Thoracic aorta (tissue), 2 donors: Measurements from ENCODE around the gene CCDC6. TPM values are rescaled to one million over a fixed set of nuclear protein-coding genes. Genes with fewer than 3 reads are reported as not detected.
A peak's percentile ranks its signal among the peaks of the same experiment; 100 is the strongest.

Source experiments
- ATAC-seq: fragments of 150-250 bp; one replicate; pipeline ENCODE4 v1.8.0; 2017; ENCODE audit warnings: low read depth; ENCODE audit not compliant: insufficient number of reproducible peaks, low FRiP score
- DNase-seq: peaks from one replicate; pipeline ENCODE4 v3.0.0-alpha.2; 2020; ENCODE audit warnings: low spot score
- H3K27ac ChIP-seq, 2 donors: fragments of 200-600 bp; sonication (generic); 1 replicate in 1 of 2; 2 replicates in 1 of 2; pipeline ENCODE4 v1.5.1; 2016; ENCODE audit warnings: mild to moderate bottlenecking in 2 of 2, moderate library complexity in 2 of 2
- H3K27me3 ChIP-seq: fragments of 200-600 bp; sonication (generic); replicated peaks from 2 replicates; pipeline ENCODE4 v1.6.0; 2016; ENCODE audit warnings: mild to moderate bottlenecking; ENCODE audit not compliant: insufficient read depth
- H3K36me3 ChIP-seq: fragments of 200-600 bp; sonication (generic); one replicate; pipeline ENCODE4 v1.5.1; 2016
- H3K4me1 ChIP-seq, 2 donors: fragments of 200-600 bp; sonication (generic); 1 replicate in 1 of 2; 2 replicates in 1 of 2; pipeline versions ENCODE4 v1.5.1 to v1.6.0; 2016; ENCODE audit warnings: low read depth in 2 of 2, mild to moderate bottlenecking in 1 of 2; ENCODE audit not compliant: control insufficient read depth in 1 of 2
- H3K4me3 ChIP-seq: fragments of 200-600 bp; sonication (generic); 2 replicates; pipeline ENCODE4 v1.5.1; 2016; ENCODE audit warnings: mild to moderate bottlenecking
- H3K9me3 ChIP-seq: fragments of 200-600 bp; sonication (generic); 2 replicates; pipeline ENCODE4 v1.5.1; 2016
- CTCF ChIP-seq: fragments of 200-600 bp; sonication (generic); IDR thresholded peaks from one replicate; pipeline ENCODE4 v1.5.1; 2019; ENCODE audit warnings: antibody characterized with exemption
- total RNA-seq, 2 donors: library from RNA; depleted of rRNA; stranded (reverse); fragments of >200 nt; gene quantifications; one replicate each; pipeline versions ENCODE4 v1.1.0 to v1.2.3, GENCODE V29; 2016

The CCDC6 gene
- total RNA-seq, 2 donors from 2014 or later = 69.3 to 70.9 TPM

GRCh38 chr10:59808896-59809643 lies 97.3 kb downstream of the CCDC6 start:
- H3K4me3 ChIP-seq = no peak overlapping the region
- H3K4me1 ChIP-seq = peaks cover 16 to 42% of the 10 kb centered on the region in 2 donors
- H3K27me3 ChIP-seq = no peaks in the 10 kb centered on the region
- H3K9me3 ChIP-seq = no peaks in the 10 kb centered on the region
- H3K27ac ChIP-seq = peak overlapping the region; percentile 36 to 71
- ATAC-seq (no peak), DNase-seq (no peak)
- TF ChIP-seq CTCF = peak; percentile 45
- peaks cover 45% of the 10 kb centered on the region for H3K36me3 ChIP-seq

GRCh38 chr10:59807629-59808620 lies 98.4 kb downstream of the CCDC6 start:
- Histone ChIP-seq H3K4me3 (no peak overlapping the region), H3K4me1 (peaks cover 16 to 36% of the 10 kb centered on the region in 2 donors), H3K27me3 (no peaks in the 10 kb centered on the region), H3K9me3 (no peaks in the 10 kb centered on the region), H3K27ac (peak overlapping the region; percentile 36 to 71), H3K36me3 (peaks cover 52% of the 10 kb centered on the region)
- DNase-seq (peak; percentile 45), ATAC-seq (peak; percentile 10)
- no peak for TF ChIP-seq CTCF

- DNase-seq (no peak), ATAC-seq (no peak)
- TF ChIP-seq CTCF = no peak
- no peaks in the 10 kb centered on the region for H3K9me3 ChIP-seq
- H3K4me1 ChIP-seq = peaks cover 16 to 37% of the 10 kb centered on the region in 2 donors
- no peaks in the 10 kb centered on the region for H3K27me3 ChIP-seq
- H3K4me3 ChIP-seq = no peak overlapping the region
- no peak overlapping the region for H3K27ac ChIP-seq
- H3K36me3 ChIP-seq = peaks cover 49% of the 10 kb centered on the region
Observed at GRCh38 chr10:59805014-59805413, 101.3 kb downstream of the CCDC6 start.

- Histone ChIP-seq H3K9me3 (no peaks in the 10 kb centered on the region), H3K27me3 (no peaks in the 10 kb centered on the region), H3K4me3 (no peak overlapping the region), H3K36me3 (peaks cover 42% of the 10 kb centered on the region), H3K27ac (no peak overlapping the region), H3K4me1 (peaks cover 16 to 37% of the 10 kb centered on the region in 2 donors)
- no peak for TF ChIP-seq CTCF
- no peak for ATAC-seq
- DNase-seq = no peak
Observed at GRCh38 chr10:59804220-59804619, 102.1 kb downstream of the CCDC6 start.

- no peak overlapping the region for H3K4me3 ChIP-seq
- no peak for TF ChIP-seq CTCF
- H3K9me3 ChIP-seq = no peaks in the 10 kb centered on the region
- peak overlapping the region; percentile 24 for H3K27ac ChIP-seq
- H3K4me1 ChIP-seq = peaks cover 12 to 32% of the 10 kb centered on the region in 2 donors
- DNase-seq = no peak
- peaks cover 42% of the 10 kb centered on the region for H3K36me3 ChIP-seq
- H3K27me3 ChIP-seq = no peaks in the 10 kb centered on the region
- ATAC-seq = no peak
Observed at GRCh38 chr10:59803714-59804113, 102.6 kb downstream of the CCDC6 start.
